OCI-LY7 (cell line): Measurements from ENCODE around the gene SCO1.

Source experiments
- EZH2phosphoT487 ChIP-seq: fragments of 200-600 bp; sonication (generic); IDR thresholded peaks from 2 replicates; pipeline ENCODE4 v1.6.1; 2018; ENCODE audit warnings: low read depth, borderline replicate concordance, mild to moderate bottlenecking, mixed run types, antibody characterized with exemption, low read length, moderate library complexity, mixed read lengths
- TF ChIP-seq, protein P1 (sequence below): fragments of 200-600 bp; sonication (generic); conservative IDR thresholded peaks from 2 replicates; pipeline ENCODE4 v1.5.1; 2014; ENCODE audit warnings: mild to moderate bottlenecking, antibody characterized with exemption, low read length, moderate library complexity, mixed read lengths

DNA sequence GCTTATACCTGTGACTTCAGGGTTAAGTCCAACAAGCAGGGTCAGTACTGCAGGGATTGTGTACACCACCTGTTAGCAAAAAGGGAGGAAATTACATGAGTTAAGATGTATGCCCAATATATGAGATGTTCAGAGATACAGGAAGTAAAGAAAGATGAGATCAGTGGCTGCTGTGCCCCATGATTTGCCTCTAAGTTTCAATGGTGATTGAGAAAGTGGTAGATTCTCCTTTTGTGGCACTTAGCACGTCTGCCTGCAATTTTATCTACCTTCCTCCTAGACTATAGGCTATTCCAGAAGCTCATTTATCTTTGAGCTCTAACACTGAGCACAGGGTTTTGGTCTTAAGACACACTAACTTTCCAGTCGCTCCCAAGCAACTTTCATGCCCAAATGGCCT is 28.9 kb upstream of the SCO1 start:
- TF ChIP-seq, protein P1, sequence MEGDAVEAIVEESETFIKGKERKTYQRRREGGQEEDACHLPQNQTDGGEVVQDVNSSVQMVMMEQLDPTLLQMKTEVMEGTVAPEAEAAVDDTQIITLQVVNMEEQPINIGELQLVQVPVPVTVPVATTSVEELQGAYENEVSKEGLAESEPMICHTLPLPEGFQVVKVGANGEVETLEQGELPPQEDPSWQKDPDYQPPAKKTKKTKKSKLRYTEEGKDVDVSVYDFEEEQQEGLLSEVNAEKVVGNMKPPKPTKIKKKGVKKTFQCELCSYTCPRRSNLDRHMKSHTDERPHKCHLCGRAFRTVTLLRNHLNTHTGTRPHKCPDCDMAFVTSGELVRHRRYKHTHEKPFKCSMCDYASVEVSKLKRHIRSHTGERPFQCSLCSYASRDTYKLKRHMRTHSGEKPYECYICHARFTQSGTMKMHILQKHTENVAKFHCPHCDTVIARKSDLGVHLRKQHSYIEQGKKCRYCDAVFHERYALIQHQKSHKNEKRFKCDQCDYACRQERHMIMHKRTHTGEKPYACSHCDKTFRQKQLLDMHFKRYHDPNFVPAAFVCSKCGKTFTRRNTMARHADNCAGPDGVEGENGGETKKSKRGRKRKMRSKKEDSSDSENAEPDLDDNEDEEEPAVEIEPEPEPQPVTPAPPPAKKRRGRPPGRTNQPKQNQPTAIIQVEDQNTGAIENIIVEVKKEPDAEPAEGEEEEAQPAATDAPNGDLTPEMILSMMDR: no peak
- TF ChIP-seq EZH2phosphoT487: no peak
